Liver (tissue), 9 donors: ENCODE measurements around the gene RPL13A. TPM values are rescaled to one million over a fixed set of nuclear protein-coding genes. Genes with fewer than 3 reads are reported as not detected.

ENCODE experiments used
- DNase-seq: peaks from one replicate; pipeline ENCODE4 v3.0.0-alpha.2; 2017; ENCODE audit warnings: low spot score
- H3K27ac ChIP-seq, 2 donors: one replicate each; pipeline ENCODE4 v1.7.0; 2013; ENCODE audit warnings: inconsistent platforms in 2 of 2, low read length in 2 of 2, control low read depth in 1 of 2, low read depth in 1 of 2, mild to moderate bottlenecking in 1 of 2
- H3K27me3 ChIP-seq, 4 donors: one replicate each; pipeline versions ENCODE4 v1.6.1 to v1.7.0; 2013; ENCODE audit warnings: low read length in 3 of 4, inconsistent platforms in 1 of 4, mild to moderate bottlenecking in 1 of 4, moderate library complexity in 1 of 4; ENCODE audit not compliant: control insufficient read depth in 4 of 4, insufficient read depth in 4 of 4
- H3K36me3 ChIP-seq, 4 donors: one replicate each; pipeline versions ENCODE4 v1.6.1 to v1.7.0; 2013; ENCODE audit warnings: low read length in 3 of 4, mild to moderate bottlenecking in 3 of 4, low read depth in 1 of 4, moderate library complexity in 1 of 4; ENCODE audit not compliant: control insufficient read depth in 4 of 4, insufficient read depth in 3 of 4
- H3K4me1 ChIP-seq, 4 donors: one replicate each; pipeline versions ENCODE4 v1.6.1 to v1.7.0; 2013; ENCODE audit warnings: low read length in 3 of 4, mild to moderate bottlenecking in 3 of 4, moderate library complexity in 1 of 4; ENCODE audit not compliant: control insufficient read depth in 4 of 4, insufficient read depth in 4 of 4
- H3K4me3 ChIP-seq, 3 donors: one replicate each; pipeline versions ENCODE4 v1.6.1 to v1.7.0; 2013; ENCODE audit warnings: low read length in 3 of 3, control low read depth in 1 of 3, low read depth in 1 of 3, mild to moderate bottlenecking in 1 of 3
- H3K9ac ChIP-seq, 2 donors: one replicate each; pipeline ENCODE4 v1.7.0; 2013; ENCODE audit warnings: low read length in 2 of 2, mild to moderate bottlenecking in 2 of 2, moderate library complexity in 2 of 2, control low read depth in 1 of 2, low read depth in 1 of 2
- H3K9me3 ChIP-seq, 4 donors: one replicate each; pipeline versions ENCODE4 v1.6.1 to v1.7.0; 2013; ENCODE audit warnings: low read length in 3 of 4; ENCODE audit not compliant: control insufficient read depth in 4 of 4
- EGR1 ChIP-seq, 2 donors: IDR thresholded peaks; 2 replicates each; pipeline ENCODE4 v1.6.1; 2016 to 2018; ENCODE audit warnings: antibody characterized with exemption in 2 of 2, low read depth in 2 of 2
- FOXA1 ChIP-seq: IDR thresholded peaks from 2 replicates; pipeline ENCODE4 v1.6.1; 2016; ENCODE audit warnings: antibody characterized with exemption
- FOXA2 ChIP-seq: IDR thresholded peaks from 2 replicates; pipeline ENCODE4 v1.6.1; 2016; ENCODE audit warnings: antibody characterized with exemption
- HNF4A ChIP-seq, 2 donors: conservative IDR thresholded peaks; 2 replicates each; pipeline ENCODE4 v1.6.1; 2016; ENCODE audit warnings: antibody characterized with exemption in 2 of 2, mild to moderate bottlenecking in 2 of 2
- HNF4G ChIP-seq: IDR thresholded peaks from 2 replicates; pipeline ENCODE4 v1.6.1; 2016; ENCODE audit warnings: antibody characterized with exemption
- JUND ChIP-seq, 2 donors: IDR thresholded peaks; 2 replicates each; pipeline ENCODE4 v1.6.1; 2016; ENCODE audit warnings: antibody characterized with exemption in 2 of 2
- NR2F2 ChIP-seq: IDR thresholded peaks from 2 replicates; pipeline ENCODE4 v1.6.1; 2016; ENCODE audit warnings: antibody characterized with exemption
- RAD21 ChIP-seq, 2 donors: IDR thresholded peaks; 2 replicates each; pipeline ENCODE4 v1.6.1; 2016; ENCODE audit warnings: antibody characterized with exemption in 2 of 2, mild to moderate bottlenecking in 2 of 2
- REST ChIP-seq: IDR thresholded peaks from 2 replicates; pipeline ENCODE4 v1.6.1; 2016; ENCODE audit warnings: antibody characterized with exemption, mild to moderate bottlenecking
- RXRA ChIP-seq, 2 donors: IDR thresholded peaks; 2 replicates each; pipeline ENCODE4 v1.6.1; 2017 to 2018; ENCODE audit warnings: antibody characterized with exemption in 2 of 2, mild to moderate bottlenecking in 1 of 2
- SP1 ChIP-seq: IDR thresholded peaks from 2 replicates; pipeline ENCODE4 v1.6.1; 2018; ENCODE audit warnings: antibody characterized with exemption, mild to moderate bottlenecking
- TAF1 ChIP-seq: conservative IDR thresholded peaks from 2 replicates; pipeline ENCODE4 v1.6.1; 2016; ENCODE audit warnings: antibody characterized with exemption, mild to moderate bottlenecking
- YY1 ChIP-seq: IDR thresholded peaks from 2 replicates; pipeline ENCODE4 v1.6.1; 2016; ENCODE audit warnings: antibody characterized with exemption, mild to moderate bottlenecking
- ZBTB33 ChIP-seq: IDR thresholded peaks from 2 replicates; pipeline ENCODE4 v1.6.1; 2016; ENCODE audit warnings: antibody characterized with exemption
- WGBS: extraction: QIAGEN DNeasy Blood & Tissue Kit; methylation state at CpG from one replicate; pipeline ENCODE4 v1.1.7; 2013; 5-methylcytosine and 5-hydroxymethylcytosine counted together
- polyA plus RNA-seq, 2 donors: library from polyadenylated mRNA; stranded (reverse) in 1 of 2; unstranded in 1 of 2; fragments of 200-250 nt in 1 of 2; fragments of >200 nt in 1 of 2; fragmentation: Nextera tagmentation in 1 of 2; extraction: Ambion mirVana in 1 of 2; gene quantifications; one replicate each; pipeline versions ENCODE4 v1.2.1 to v1.2.3, GENCODE V29; 2013 to 2015
- total RNA-seq, 2 donors: library from RNA; depleted of rRNA; stranded (reverse); fragments of >200 nt; gene quantifications; one replicate each; pipeline ENCODE4 v1.2.3, GENCODE V29; 2014
- TF ChIP-seq, protein P1 (sequence below): IDR thresholded peaks from 2 replicates; pipeline ENCODE4 v1.6.1; 2016; ENCODE audit warnings: antibody characterized with exemption
- TF ChIP-seq, protein P2 (sequence below): IDR thresholded peaks from 2 replicates; pipeline ENCODE4 v1.6.1; 2016; ENCODE audit warnings: antibody characterized with exemption
- TF ChIP-seq, protein P3 (sequence below): fragments of 150-350 bp; IDR thresholded peaks from 2 replicates; pipeline ENCODE4 v1.5.1; 2017; ENCODE audit warnings: improper control_type of control experiment, low read depth, low read length; ENCODE audit not compliant: missing input control
- donor health status: healthy.
- donor health status: healthy.
- donor health status: healthy.
- donor health status: healthy.
- donor health status: healthy.

RPL13A gene
- total and polyA plus RNA-seq, 4 donors: 444 to 1,553 (median 746) TPM

DNA sequence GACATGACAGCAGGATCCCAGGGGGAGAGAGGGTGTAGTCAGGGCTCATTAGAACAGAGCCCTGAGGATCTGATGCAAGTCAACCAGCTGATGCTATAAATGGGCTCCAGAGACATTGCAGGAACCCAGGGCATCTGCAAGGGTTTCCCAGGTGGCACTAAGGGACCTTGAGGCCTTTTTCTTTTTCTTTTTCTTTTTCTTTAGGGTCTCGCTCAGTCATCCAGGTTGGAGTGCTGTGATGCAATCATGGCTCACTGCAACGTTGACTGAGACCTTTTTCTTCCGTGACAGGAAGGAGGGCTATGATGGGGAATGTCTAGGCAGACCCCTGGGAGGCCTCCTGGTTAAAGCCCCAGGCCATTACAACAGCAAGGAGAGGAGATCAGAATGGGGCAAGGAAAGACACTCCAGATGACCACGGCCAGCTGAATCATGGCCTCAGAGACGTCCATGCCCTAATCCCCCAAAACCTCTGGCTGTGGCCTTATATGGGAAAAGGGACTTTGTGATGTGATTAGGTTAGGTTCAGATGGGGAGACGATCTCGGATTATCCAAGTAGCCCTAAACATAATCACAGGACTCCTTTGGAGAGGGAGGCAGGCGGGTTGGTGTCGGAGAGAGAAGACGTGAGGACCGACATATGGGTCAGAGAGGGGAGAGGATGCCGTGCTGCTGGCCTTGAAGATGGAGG lies 20.5 kb downstream of the RPL13A start:
- TF ChIP-seq, protein P1, sequence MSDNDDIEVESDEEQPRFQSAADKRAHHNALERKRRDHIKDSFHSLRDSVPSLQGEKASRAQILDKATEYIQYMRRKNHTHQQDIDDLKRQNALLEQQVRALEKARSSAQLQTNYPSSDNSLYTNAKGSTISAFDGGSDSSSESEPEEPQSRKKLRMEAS: no peak
- TF ChIP-seq EGR1 (IDR thresholded peaks at IDR 0.05; ENCODE audit: low read depth in 2 of 2) (no peak), NR2F2 (no peak)
- H3K36me3 ChIP-seq: no peaks in the 10 kb centered on the region
- no peak for DNase-seq
- peaks cover 0 to 9% (median 4%) of the 10 kb centered on the region in 4 donors for H3K4me1 ChIP-seq
- no peak overlapping the region for H3K9ac ChIP-seq
- H3K27me3 ChIP-seq: no peaks in the 10 kb centered on the region
- H3K4me3 ChIP-seq: no peak overlapping the region
- H3K9me3 ChIP-seq: no peaks in the 10 kb centered on the region
- no peak overlapping the region for H3K27ac ChIP-seq
- WGBS: 87% methylated on average over 12 of the region's 12 CpGs

DNA sequence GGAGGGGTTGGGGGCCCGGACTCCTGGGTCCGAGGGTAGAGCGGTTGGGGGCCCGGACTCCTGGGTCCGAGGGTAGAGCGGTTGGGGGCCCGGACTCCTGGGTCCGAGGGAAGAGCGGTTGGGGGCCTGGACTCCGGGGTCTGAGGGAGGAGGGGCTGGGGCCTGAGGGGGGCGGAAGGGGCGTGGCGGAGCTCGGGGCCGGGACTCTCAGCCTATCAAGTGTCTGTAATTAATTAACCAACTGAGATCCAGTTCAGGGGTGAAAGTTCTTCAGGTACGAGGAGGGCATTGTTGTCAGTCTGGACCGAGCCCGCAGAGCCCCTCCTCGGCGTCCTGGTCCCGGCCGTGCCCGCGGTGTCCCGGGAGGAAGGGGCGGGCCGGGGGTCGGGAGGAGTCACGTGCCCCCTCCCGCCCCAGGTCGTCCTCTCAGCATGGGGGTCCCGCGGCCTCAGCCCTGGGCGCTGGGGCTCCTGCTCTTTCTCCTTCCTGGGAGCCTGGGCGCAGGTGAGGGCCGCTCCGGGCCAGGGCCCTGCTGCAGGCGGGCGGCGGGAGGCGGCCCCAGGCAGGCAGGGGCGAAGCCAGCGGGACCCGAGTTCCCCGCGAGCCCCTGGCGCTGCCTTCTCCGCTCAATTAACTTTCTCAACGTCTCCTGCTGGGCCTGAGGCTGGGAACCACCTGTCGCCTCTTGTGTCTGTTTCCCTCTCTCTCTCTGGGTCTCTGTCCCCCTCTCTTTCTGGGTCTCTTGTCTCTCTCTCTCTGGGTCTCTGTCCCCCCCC lies 25.8 kb downstream of the RPL13A start:
- H3K27ac ChIP-seq: peak overlapping the region; percentile 81 to 86
- DNase-seq: peak; percentile 68
- peaks cover 0 to 1% (median 0%) of the 10 kb centered on the region in 4 donors for H3K36me3 ChIP-seq
- H3K9me3 ChIP-seq: no peaks in the 10 kb centered on the region
- peak overlapping the region; percentile 16 to 83 for H3K9ac ChIP-seq
- no peak for TF ChIP-seq NR2F2
- TF ChIP-seq RXRA (IDR thresholded peaks at IDR 0.05): no peak
- TF ChIP-seq HNF4A (conservative IDR thresholded peaks at IDR 0.05): peak; percentile 22 to 55
- under 1% methylated on average over 50 of the region's 50 CpGs for WGBS
- peaks cover 2 to 38% (median 20%) of the 10 kb centered on the region in 4 donors for H3K4me1 ChIP-seq
- no peaks in the 10 kb centered on the region for H3K27me3 ChIP-seq
- peak overlapping the region; percentile 47 to 97 (median 81) for H3K4me3 ChIP-seq

DNA sequence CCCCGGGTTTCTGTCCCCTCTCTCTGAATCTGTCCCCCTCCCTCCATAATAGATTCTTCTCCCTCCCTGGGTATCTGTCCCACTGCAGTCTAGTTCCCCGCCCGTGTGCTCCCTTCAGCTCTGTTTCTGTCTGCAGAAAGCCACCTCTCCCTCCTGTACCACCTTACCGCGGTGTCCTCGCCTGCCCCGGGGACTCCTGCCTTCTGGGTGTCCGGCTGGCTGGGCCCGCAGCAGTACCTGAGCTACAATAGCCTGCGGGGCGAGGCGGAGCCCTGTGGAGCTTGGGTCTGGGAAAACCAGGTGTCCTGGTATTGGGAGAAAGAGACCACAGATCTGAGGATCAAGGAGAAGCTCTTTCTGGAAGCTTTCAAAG lies 26.3 kb downstream of the RPL13A start:
- no peak for DNase-seq
- no peak for TF ChIP-seq ZBTB33
- TF ChIP-seq HNF4A (conservative IDR thresholded peaks at IDR 0.05): no peak
- TF ChIP-seq SP1: no peak
- TF ChIP-seq YY1: no peak
- no peak for TF ChIP-seq JUND (IDR thresholded peaks at IDR 0.05)
- TF ChIP-seq, protein P2, sequence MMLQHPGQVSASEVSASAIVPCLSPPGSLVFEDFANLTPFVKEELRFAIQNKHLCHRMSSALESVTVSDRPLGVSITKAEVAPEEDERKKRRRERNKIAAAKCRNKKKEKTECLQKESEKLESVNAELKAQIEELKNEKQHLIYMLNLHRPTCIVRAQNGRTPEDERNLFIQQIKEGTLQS: no peak
- TF ChIP-seq HNF4G: no peak
- TF ChIP-seq REST: no peak
- TF ChIP-seq, protein P3, sequence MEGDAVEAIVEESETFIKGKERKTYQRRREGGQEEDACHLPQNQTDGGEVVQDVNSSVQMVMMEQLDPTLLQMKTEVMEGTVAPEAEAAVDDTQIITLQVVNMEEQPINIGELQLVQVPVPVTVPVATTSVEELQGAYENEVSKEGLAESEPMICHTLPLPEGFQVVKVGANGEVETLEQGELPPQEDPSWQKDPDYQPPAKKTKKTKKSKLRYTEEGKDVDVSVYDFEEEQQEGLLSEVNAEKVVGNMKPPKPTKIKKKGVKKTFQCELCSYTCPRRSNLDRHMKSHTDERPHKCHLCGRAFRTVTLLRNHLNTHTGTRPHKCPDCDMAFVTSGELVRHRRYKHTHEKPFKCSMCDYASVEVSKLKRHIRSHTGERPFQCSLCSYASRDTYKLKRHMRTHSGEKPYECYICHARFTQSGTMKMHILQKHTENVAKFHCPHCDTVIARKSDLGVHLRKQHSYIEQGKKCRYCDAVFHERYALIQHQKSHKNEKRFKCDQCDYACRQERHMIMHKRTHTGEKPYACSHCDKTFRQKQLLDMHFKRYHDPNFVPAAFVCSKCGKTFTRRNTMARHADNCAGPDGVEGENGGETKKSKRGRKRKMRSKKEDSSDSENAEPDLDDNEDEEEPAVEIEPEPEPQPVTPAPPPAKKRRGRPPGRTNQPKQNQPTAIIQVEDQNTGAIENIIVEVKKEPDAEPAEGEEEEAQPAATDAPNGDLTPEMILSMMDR: no peak
- TF ChIP-seq FOXA2: no peak
- TF ChIP-seq NR2F2: no peak
- no peak for TF ChIP-seq FOXA1
- TF ChIP-seq RAD21 (IDR thresholded peaks at IDR 0.05): no peak
- TF ChIP-seq RXRA (IDR thresholded peaks at IDR 0.05): no peak
- TF ChIP-seq TAF1: no peak
- no peak for TF ChIP-seq EGR1 (IDR thresholded peaks at IDR 0.05; ENCODE audit: low read depth in 2 of 2)
- WGBS: 16% methylated on average over 12 of the region's 12 CpGs
- peak overlapping the region; percentile 81 to 86 for H3K27ac ChIP-seq
- H3K9ac ChIP-seq: peak overlapping the region; percentile 16 to 83
- no peaks in the 10 kb centered on the region for H3K9me3 ChIP-seq
- H3K27me3 ChIP-seq: no peaks in the 10 kb centered on the region
- H3K36me3 ChIP-seq: peaks cover 0 to 1% (median 0%) of the 10 kb centered on the region in 4 donors
- peak overlapping the region; percentile 47 to 97 (median 81) for H3K4me3 ChIP-seq
- peaks cover 2 to 38% (median 20%) of the 10 kb centered on the region in 4 donors for H3K4me1 ChIP-seq
